H1 (cell line): ENCODE measurements around the gene EHBP1. TPM values are rescaled to one million over a fixed set of nuclear protein-coding genes. Genes with fewer than 3 reads are reported as not detected.

ENCODE experiments used
- CBX5 ChIP-seq: fragments of 300-800, 300-1000 bp; sonication (generic); IDR thresholded peaks from 2 replicates; pipeline ENCODE4 v1.7.1; 2016; ENCODE audit warnings: antibody characterized with exemption, low read length, low read depth
- HDAC6 ChIP-seq: IDR thresholded peaks from one replicate; pipeline ENCODE4 v1.7.1; 2012; ENCODE audit warnings: low read depth, mild to moderate bottlenecking, inconsistent platforms, low read length, moderate library complexity
- POLR2A ChIP-seq, 2 experiments: IDR thresholded peaks; 1 replicate in 1 of 2; 2 replicates in 1 of 2; pipeline ENCODE4 v1.6.1; 2011; ENCODE audit warnings: low read depth in 2 of 2, low read length in 2 of 2, mild to moderate bottlenecking in 2 of 2; ENCODE audit errors: control extremely low read depth in 1 of 2
- ZNF274 ChIP-seq: IDR thresholded peaks from 2 replicates; pipeline ENCODE4 v1.7.0; 2012; ENCODE audit warnings: low read length, borderline replicate concordance; ENCODE audit errors: extremely low read depth
- polyA plus RNA-seq, 7 experiments: library from polyadenylated mRNA; depleted of rRNA in 3 of 7; stranded (reverse) in 5 of 7; unstranded in 2 of 7; fragments of >200 nt in 5 of 7; fragments of 200-250 nt in 2 of 7; gene quantifications; 1 replicate in 5 of 7; 2 replicates in 1 of 7; 4 replicates in 1 of 7; pipeline versions ENCODE4 v1.2.1 to v1.2.3, GENCODE V29; 2011 to 2013; ENCODE audit warnings: missing spikeins in 2 of 7, mixed read lengths in 2 of 7
- total RNA-seq: library from RNA; stranded (reverse); fragmentation: NEBNext Ultra II Directional; extraction: Animal tissue kit (Norgen Biotek cat#: 25700); gene quantifications from 2 replicates; pipeline ENCODE4 v1.2.1, GENCODE V29; 2021
- TF ChIP-seq, protein P1 (sequence below), 3 experiments: IDR thresholded peaks; 1 replicate in 2 of 3; 2 replicates in 1 of 3; pipeline versions ENCODE4 v1.5.1 to v1.6.1; 2011; ENCODE audit warnings: low read length in 3 of 3, mild to moderate bottlenecking in 3 of 3, inconsistent platforms in 2 of 3, low read depth in 1 of 3, moderate library complexity in 1 of 3; ENCODE audit not compliant: insufficient read depth in 1 of 3; ENCODE audit errors: control extremely low read depth in 1 of 3

Gene EHBP1
- total and polyA plus RNA-seq, 2 of the 8 experiments (the other 6 are each of a cell fraction or from before 2014, with no cell fraction given): 12.0 to 64.1 TPM

DNA sequence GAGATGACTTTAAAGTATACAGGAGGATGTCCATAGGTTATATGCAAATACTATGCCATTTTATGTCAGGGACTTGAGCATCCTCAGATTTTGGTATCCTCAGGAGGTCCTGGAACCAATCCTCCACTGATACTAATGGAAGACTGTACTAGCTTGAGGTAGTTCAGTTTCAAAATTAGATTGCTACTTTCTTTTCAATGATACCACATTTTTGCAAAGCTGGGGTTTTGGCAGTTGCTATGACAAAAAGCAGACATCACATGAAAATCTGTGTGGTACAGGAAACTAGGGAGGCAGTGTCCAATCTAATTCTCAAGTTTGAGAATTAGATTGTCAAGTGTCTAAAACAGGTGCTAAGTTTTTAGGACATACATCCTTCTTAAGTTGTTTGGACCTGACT, 14.2 kb downstream of the EHBP1 start (continued):
- TF ChIP-seq, protein P1, sequence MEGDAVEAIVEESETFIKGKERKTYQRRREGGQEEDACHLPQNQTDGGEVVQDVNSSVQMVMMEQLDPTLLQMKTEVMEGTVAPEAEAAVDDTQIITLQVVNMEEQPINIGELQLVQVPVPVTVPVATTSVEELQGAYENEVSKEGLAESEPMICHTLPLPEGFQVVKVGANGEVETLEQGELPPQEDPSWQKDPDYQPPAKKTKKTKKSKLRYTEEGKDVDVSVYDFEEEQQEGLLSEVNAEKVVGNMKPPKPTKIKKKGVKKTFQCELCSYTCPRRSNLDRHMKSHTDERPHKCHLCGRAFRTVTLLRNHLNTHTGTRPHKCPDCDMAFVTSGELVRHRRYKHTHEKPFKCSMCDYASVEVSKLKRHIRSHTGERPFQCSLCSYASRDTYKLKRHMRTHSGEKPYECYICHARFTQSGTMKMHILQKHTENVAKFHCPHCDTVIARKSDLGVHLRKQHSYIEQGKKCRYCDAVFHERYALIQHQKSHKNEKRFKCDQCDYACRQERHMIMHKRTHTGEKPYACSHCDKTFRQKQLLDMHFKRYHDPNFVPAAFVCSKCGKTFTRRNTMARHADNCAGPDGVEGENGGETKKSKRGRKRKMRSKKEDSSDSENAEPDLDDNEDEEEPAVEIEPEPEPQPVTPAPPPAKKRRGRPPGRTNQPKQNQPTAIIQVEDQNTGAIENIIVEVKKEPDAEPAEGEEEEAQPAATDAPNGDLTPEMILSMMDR (IDR thresholded peaks at IDR 0.05; ENCODE audit: control extremely low read depth in 1 of 3, insufficient read depth in 1 of 3, low read depth in 1 of 3, low read length in 3 of 3): no peak
- TF ChIP-seq ZNF274: no peak
- TF ChIP-seq HDAC6: no peak
- TF ChIP-seq POLR2A (IDR thresholded peaks at IDR 0.05; ENCODE audit: control extremely low read depth in 1 of 2, low read depth in 2 of 2, low read length in 2 of 2): no peak
- TF ChIP-seq CBX5: no peak
